IPS-18c (cell line): Measurements from ENCODE around the gene SMAP2.

Experiments
- H3K4me3 ChIP-seq: 2 replicates; pipeline ENCODE4 v1.7.0; 2013; ENCODE audit warnings: low read depth, mild to moderate bottlenecking, low read length, moderate library complexity; ENCODE audit not compliant: insufficient read depth
- H3K9me3 ChIP-seq: one replicate; pipeline ENCODE4 v1.6.1; 2013; ENCODE audit warnings: mild to moderate bottlenecking, low read length, moderate library complexity; ENCODE audit not compliant: control insufficient read depth, insufficient read depth

Gene SMAP2

DNA sequence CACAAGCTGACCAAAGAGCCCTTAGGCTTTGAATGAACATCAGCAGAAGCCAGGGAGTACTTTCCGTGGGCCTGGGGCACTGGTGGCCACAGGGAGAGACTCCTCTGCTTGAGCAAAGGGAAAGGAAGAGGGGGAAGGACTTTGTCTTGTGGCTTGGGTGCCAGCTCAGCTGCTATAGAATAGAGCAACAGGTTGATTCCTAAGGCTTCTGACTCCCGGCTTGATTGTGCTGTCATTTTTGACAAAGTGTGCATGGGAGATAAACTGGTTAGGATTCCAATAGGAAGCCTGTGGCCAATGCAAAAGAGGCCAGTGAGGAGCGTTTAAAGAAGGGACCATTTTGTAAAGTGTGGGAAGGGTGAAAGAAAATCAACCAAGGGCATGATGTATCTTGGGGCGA lies 11.9 kb upstream of the SMAP2 start:
- Histone ChIP-seq H3K9me3 (no peaks in the 10 kb centered on the region), H3K4me3 (no peak overlapping the region)

DNA sequence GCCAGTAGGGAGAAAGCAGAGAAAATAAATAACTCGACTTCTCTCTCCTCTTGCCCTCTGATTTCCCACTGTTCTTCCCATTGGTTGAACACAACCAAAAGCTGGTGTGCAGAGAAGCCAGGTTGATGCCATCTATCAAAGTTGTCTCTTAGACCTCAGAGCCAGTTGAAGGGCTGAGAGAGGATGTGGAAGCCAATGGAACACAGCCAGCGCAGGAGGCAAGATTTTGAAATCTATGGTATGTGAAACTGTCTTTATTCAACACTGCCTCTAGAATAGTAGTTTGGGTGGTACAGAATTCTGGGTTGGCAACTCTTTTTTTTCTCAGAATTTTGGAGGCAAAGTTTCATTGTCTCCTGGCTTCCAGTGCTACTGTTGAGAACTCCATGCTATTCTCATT lies 11.3 kb upstream of the SMAP2 start:
- Histone ChIP-seq H3K4me3 (no peak overlapping the region), H3K9me3 (no peaks in the 10 kb centered on the region)

GRCh38 chr1:40362699-40363098 lies 10.8 kb upstream of the SMAP2 start:
- Histone ChIP-seq H3K4me3 (no peak overlapping the region), H3K9me3 (no peaks in the 10 kb centered on the region)

DNA sequence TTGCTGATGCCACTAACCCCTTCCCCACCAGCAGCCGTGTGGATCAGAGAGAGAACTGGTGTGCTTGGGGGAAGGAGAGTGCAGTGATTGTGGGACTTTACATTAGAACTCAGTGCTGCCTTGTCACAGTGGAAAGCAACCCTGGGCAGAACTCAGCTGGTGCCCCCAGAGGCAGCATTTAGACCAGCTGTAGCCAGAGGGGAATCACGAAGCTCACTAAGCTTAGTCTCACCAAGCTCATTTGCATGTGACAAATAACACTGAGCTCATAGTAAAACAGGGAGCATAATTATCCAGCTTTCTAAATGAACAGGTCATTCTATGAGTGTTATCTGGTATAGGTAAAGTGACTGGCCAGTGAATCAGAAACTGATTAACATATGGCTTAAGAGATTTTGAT lies 9.8 kb upstream of the SMAP2 start:
- Histone ChIP-seq H3K9me3 (no peaks in the 10 kb centered on the region), H3K4me3 (no peak overlapping the region)

GRCh38 chr1:40371707-40372258 lies 1.7 kb upstream of the SMAP2 start:
- no peak overlapping the region for H3K4me3 ChIP-seq
- no peaks in the 10 kb centered on the region for H3K9me3 ChIP-seq

DNA sequence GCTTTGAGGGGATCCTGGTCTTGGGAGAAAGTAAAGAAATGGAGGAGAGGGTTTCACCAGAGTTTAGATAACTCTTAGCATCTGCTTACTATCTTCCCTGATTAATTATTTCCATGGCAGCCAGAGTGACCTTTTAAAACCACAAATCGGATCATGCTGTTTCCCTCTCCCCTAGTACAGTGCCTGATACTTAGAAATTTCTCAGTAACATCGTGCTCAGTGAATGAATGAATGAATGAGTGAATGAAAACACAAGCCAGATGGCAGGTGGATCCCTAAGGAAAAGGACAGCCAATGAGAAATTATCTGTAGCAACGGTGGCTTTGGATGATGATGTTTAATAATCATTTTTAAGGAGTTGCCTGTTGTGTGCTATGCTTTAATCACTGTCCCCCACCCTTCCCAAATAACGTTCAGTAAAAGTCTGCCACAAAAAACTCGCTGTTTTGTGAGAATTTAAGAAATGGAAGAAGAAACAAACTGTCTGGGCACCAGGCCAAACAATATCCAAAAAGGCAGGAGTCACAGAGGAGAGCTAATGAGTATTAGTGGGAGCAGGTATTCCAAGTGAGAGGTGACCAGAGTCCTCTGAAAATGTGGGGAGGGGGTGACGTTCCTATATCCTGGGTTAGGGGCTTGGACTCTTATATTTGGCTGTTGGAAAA lies 737 bp upstream of the SMAP2 start:
- H3K9me3 ChIP-seq: no peaks in the 10 kb centered on the region
- H3K4me3 ChIP-seq: no peak overlapping the region; the same call in 1 of the 2 replicates

DNA sequence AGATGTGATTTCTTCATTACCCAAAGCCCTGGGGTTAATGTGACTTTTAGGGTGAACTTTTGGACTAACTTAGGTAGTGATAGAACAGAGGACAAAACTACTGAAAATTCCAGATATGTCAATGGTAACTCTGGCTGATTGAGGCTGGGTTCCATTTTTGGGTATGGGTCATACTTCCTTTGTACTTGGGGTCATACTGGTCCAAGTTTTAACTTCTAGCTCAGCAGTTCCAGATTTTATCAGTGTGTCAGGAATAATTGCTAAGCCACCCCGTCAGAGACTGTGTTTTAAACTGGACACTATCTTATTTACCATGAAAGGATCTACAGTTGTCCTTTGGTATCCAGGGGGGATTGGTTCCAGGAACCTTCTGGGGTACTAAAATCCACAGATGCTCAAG lies 4.0 kb downstream of the SMAP2 start:
- Histone ChIP-seq H3K4me3 (no peak overlapping the region), H3K9me3 (no peaks in the 10 kb centered on the region)

DNA sequence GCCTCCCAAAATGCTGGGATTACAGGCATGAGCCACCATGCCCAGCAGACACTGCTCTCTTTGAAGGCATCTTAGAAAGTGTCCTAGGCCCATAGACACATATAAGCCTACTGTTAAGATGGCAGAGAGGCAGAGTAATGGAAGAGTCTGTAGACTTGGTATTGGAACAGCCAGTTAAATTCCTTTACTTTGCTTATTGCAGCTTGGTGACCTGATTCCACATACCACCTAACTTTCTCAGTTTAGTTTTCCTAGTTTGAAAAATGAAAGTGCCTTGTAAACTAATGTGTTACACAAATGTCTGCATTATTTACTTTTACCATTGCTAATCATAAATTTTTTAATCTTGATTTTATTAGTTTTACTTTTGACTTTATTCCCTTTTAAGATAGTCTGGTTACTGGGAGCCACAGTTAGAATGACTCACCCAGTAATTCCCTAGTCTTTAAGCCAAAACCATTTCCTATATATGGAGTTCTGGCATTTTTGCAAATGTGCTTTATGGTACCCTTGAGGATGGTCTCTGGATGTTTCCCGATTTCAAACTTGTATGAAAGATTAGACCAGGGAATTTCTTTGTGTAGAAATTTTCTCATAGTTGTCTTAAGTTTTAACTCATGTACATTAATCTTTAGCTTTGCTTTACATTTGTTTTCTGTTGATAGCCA lies 6.4 kb downstream of the SMAP2 start:
- H3K4me3 ChIP-seq: no peak overlapping the region
- H3K9me3 ChIP-seq: no peaks in the 10 kb centered on the region

- H3K9me3 ChIP-seq: no peaks in the 10 kb centered on the region
These were observed 7.3 kb downstream of the SMAP2 start for GRCh38 chr1:40380817-40381216.

DNA sequence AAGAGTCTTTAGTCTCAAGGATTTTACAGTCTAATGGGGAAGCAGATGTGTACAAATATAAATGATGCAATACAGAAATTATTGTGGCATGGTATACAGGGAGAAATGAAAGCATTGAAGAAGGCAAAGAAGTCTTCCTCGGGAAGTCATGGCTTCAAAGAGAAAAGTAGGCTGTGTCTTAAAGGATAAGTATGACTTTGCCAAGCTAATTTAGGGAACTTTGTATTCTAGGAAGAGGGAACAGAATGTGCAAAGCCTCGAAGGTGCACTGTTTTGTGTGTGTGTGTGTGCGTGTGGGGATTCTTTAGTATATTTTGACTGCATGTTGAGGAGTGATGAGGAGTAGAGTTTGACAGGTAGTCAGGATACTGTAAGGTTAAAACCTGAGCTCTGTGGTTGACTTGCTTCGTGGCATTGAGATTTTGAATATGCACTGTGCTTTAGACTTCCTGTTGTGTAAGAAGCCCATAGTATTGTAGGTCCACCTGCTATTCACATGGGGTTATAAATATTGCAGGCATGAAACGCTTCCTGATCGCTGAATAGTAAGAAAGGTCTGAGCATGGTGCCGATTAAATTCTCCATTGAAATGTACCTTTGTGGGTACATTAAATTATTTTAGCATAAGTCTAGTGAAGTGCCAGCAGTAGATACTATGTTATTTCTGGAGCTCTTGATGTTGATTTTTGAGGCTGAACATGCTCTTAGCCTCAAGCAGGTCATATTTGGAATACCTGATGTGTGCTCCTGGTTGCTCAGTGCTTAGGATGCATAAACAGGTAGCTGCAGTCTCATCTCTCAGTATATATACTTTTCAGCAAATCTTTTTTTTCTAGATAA lies 8.0 kb downstream of the SMAP2 start:
- no peak overlapping the region for H3K4me3 ChIP-seq

More at GRCh38 chr1:40380817-40381216, 7.3 kb downstream of the SMAP2 start:
- H3K4me3 ChIP-seq: no peak overlapping the region

DNA sequence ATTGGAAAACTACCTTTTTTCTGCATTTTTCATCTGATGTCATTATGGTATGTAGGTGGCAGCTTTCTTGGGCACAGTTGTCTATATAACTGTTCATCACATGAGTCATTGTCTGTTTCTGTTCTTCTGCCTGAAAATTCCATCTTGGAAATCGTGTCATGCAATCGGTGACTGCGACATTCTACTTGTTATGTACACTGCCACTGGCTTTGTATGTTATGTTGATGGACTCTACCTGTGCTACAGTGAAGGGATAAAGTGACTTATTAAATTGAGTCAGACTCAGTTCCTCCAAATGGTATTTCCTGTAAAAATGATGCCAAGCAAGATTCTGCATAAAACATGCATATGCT lies 8.6 kb downstream of the SMAP2 start:
- Histone ChIP-seq H3K9me3 (no peaks in the 10 kb centered on the region), H3K4me3 (no peak overlapping the region)

More for the DNA sequence above, 8.0 kb downstream of the SMAP2 start:
- H3K9me3 ChIP-seq: no peaks in the 10 kb centered on the region

DNA sequence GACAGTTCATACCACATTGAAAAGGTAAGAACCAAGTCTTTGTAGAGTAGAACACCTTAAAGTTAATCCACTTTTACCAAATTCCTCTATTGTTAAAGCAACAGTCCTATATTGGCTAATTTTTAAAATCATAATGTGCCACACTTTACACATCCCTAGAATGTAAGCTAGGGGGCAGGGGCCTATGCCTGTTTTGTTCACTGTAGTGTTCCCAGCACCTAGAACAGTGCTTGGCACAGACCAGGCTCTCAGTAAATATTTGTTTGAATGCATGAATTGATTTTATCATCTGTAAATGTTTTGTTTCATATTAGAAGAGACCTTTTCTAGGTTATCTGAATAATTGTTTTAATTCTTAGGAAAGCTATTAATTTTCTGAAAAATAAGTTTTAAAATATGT lies 9.1 kb downstream of the SMAP2 start:
- Histone ChIP-seq H3K9me3 (no peaks in the 10 kb centered on the region), H3K4me3 (no peak overlapping the region)

DNA sequence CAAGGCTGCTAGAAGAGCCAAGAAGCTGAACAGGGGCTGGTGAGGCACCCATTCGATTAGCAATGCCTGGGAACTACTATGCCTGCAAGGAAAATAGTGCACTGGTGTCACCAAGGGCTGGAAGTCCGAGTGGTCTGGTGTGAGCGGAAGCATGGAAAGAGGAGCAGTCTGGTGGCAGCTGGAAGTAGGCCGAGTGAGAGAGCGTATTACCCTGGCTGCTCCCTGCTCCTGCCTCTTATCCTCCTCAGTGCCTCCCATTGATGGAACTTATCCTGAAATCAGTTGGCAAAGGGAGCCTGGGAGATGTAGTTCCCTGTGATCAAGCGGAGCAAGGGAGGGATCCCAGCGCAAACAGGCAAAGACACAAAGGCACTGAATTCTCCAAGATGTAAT lies 9.6 kb downstream of the SMAP2 start:
- Histone ChIP-seq H3K9me3 (no peaks in the 10 kb centered on the region), H3K4me3 (no peak overlapping the region)

GRCh38 chr1:40383488-40384412 lies 10.2 kb downstream of the SMAP2 start:
- H3K9me3 ChIP-seq: no peaks in the 10 kb centered on the region
- H3K4me3 ChIP-seq: no peak overlapping the region

GRCh38 chr1:40384413-40384762 lies 10.9 kb downstream of the SMAP2 start:
- Histone ChIP-seq H3K4me3 (no peak overlapping the region), H3K9me3 (no peaks in the 10 kb centered on the region)

- no peaks in the 10 kb centered on the region for H3K9me3 ChIP-seq
- H3K4me3 ChIP-seq: no peak overlapping the region
These were observed 11.4 kb downstream of the SMAP2 start for GRCh38 chr1:40384887-40385286.
